ENCODE measurements around the gene PFN1. TPM values are rescaled to one million over a fixed set of nuclear protein-coding genes. Genes with fewer than 3 reads are reported as not detected.

The PFN1 gene
- total RNA-seq, 1 donor from 2014 or later = 182 TPM

DNA sequence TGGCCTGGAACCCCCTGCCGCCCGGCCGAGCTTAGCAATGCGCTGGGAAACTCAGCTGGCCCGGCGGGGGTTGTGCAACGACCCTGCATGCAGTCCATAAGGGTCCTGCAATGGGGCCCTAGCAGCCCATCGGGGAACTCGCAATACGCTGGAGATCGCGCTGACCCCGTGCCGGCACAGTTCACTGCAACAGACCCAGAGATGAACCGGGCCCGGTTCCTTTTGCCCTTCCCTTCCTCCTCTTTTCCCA, 8.9 kb downstream of the PFN1 start:
- H3K9me3 ChIP-seq (replicated peaks) = no peaks in the 10 kb centered on the region
- peak; percentile 44 for DNase-seq
- peaks cover 69% of the 10 kb centered on the region for H3K4me1 ChIP-seq
- H3K27ac ChIP-seq (replicated peaks) = peak overlapping the region; percentile 96
- intact Hi-C loops (cut with micrococcal nuclease) = no loop called here
- TF ChIP-seq CTCF (IDR thresholded peaks at IDR 0.05; ENCODE audit: borderline replicate concordance) = no peak
- no peaks in the 10 kb centered on the region for H3K27me3 ChIP-seq (ENCODE audit: low read depth)
- peak overlapping the region; percentile 84 for H3K4me3 ChIP-seq
- peaks cover 58% of the 10 kb centered on the region for H3K36me3 ChIP-seq

DNA sequence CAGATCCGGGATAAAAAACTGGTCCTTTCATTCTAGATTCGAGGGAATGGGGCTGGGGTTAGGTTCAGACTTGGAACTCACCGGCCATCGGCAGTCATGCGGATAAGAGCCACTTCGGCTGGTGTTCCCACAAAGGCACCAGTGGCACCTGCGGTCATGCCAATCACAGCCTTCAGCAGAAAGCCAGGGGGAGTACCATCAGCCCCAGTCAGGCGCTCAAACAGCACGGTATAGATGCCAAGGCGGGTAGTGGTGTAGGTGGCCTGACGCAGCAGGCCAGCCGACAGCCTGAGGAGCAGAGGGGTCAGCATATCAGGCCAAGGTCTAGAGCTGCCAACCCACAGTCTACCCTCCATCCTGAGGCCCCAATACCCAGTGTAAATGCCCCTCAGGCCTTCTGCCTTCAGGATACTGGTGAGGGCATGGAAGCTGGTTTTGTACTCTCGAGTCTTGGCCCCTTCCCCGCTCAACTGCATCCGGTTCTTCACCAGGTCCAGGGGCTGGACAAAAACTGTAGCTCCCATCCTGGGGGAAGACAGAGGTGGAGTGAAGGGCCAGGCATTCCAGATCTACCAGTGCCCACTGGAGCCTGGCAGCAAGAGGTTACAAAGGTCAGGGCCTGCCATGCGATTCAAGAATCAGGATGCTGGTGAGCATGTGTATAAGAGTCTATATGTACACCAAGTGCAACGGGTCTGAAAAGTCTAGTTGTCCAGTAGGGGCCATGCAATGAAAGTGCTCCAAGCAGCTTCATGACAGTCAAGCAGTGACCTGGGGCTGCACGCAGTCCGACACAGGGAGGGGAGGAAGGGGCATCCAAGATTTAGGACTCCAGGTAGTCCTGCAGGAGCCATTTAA, 9.4 kb downstream of the PFN1 start:
- no peaks in the 10 kb centered on the region for H3K9me3 ChIP-seq (replicated peaks)
- H3K4me1 ChIP-seq = peaks cover 69% of the 10 kb centered on the region
- peaks cover 52% of the 10 kb centered on the region for H3K36me3 ChIP-seq
- no peak for TF ChIP-seq CTCF (IDR thresholded peaks at IDR 0.05; ENCODE audit: borderline replicate concordance)
- intact Hi-C loops (cut with micrococcal nuclease) = no loop called here
- H3K4me3 ChIP-seq = peak overlapping the region; percentile 84
- no peak for DNase-seq
- H3K27me3 ChIP-seq (ENCODE audit: low read depth) = no peaks in the 10 kb centered on the region
- H3K27ac ChIP-seq (replicated peaks) = peak overlapping the region; percentile 96

GRCh38 chr17:4938069-4938491, 10.2 kb downstream of the PFN1 start:
- peak overlapping the region; percentile 84 for H3K4me3 ChIP-seq
- DNase-seq = no peak
- no peaks in the 10 kb centered on the region for H3K9me3 ChIP-seq (replicated peaks)
- H3K27me3 ChIP-seq (ENCODE audit: low read depth) = no peaks in the 10 kb centered on the region
- no peak for TF ChIP-seq CTCF (IDR thresholded peaks at IDR 0.05; ENCODE audit: borderline replicate concordance)
- intact Hi-C loops (cut with micrococcal nuclease) = no loop called here
- H3K36me3 ChIP-seq = peaks cover 44% of the 10 kb centered on the region
- peaks cover 62% of the 10 kb centered on the region for H3K4me1 ChIP-seq
- peak overlapping the region; percentile 96 for H3K27ac ChIP-seq (replicated peaks)

DNA sequence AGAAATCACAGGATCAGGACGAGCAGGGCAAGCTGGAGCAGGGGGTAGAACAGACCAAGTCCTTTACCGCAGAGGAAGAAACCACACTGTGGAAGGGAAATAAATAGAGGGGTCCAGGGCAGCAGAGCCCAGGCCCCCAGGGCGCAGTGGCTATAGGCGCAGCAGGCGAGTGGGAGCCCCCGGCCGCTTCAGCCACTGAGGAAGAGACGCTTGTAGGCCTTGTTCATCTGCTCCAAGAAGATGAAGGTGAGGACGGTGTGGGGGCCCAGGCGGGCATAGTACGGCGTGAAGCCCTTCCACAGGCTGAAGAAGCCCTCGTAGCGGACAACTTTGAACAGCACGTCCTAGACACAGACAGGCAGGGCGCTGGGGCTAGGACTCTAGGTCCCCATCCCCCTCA, 10.8 kb downstream of the PFN1 start:
- Histone ChIP-seq H3K4me1 (peaks cover 57% of the 10 kb centered on the region), H3K27ac (replicated peaks) (no peak overlapping the region), H3K36me3 (peaks cover 39% of the 10 kb centered on the region), H3K27me3 (ENCODE audit: low read depth) (no peaks in the 10 kb centered on the region), H3K9me3 (replicated peaks) (no peaks in the 10 kb centered on the region), H3K4me3 (no peak overlapping the region)
- intact Hi-C loops (cut with micrococcal nuclease) = no loop called here
- no peak for DNase-seq
- no peak for TF ChIP-seq CTCF (IDR thresholded peaks at IDR 0.05; ENCODE audit: borderline replicate concordance)

GRCh38 chr17:4936436-4936835, 11.9 kb downstream of the PFN1 start:
- Histone ChIP-seq H3K27me3 (ENCODE audit: low read depth) (no peaks in the 10 kb centered on the region), H3K4me3 (no peak overlapping the region), H3K36me3 (peaks cover 30% of the 10 kb centered on the region), H3K4me1 (peaks cover 48% of the 10 kb centered on the region), H3K9me3 (replicated peaks) (no peaks in the 10 kb centered on the region), H3K27ac (replicated peaks) (no peak overlapping the region)
- no peak for DNase-seq
- intact Hi-C loops (cut with micrococcal nuclease) = no loop called here
- no peak for TF ChIP-seq CTCF (IDR thresholded peaks at IDR 0.05; ENCODE audit: borderline replicate concordance)
